ENCODE data around the gene THSD1. TPM values are rescaled to one million over a fixed set of nuclear protein-coding genes. Genes with fewer than 3 reads are reported as not detected.
"Not testable (repeated sequence)": the region's sequence is repeated elsewhere in the genome, so short reads cannot be mapped to it uniquely, and the experiment has no call there.

The THSD1 gene
- total and polyA plus RNA-seq, 2 experiments from 2014 or later: 11.6 to 12.0 TPM

GRCh38 chr13:52374389-52374788 lies 31.6 kb downstream of the THSD1 start:
- no peaks in the 10 kb centered on the region for H4K20me1 ChIP-seq (ENCODE audit: insufficient read depth)
- no peak overlapping the region for H3K4me3 ChIP-seq
- H3F3A ChIP-seq (ENCODE audit: insufficient read depth): 0 out of 2 replicates have a peak, but pooled peaks cover 9% of the 10 kb centered on the region
- TF ChIP-seq EZH2phosphoT487 (IDR thresholded peaks at IDR 0.05; ENCODE audit: insufficient read depth, low read depth): no peak
- TF ChIP-seq EZH2 (IDR thresholded peaks at IDR 0.05; ENCODE audit: insufficient read depth, poor library complexity, severe bottlenecking): no peak
- peaks cover 25% of the 10 kb centered on the region for H3K4me1 ChIP-seq (ENCODE audit: insufficient read depth)
- H3K9ac ChIP-seq: no peak overlapping the region
- no peak for DNase-seq
- H3K27me3 ChIP-seq (replicated peaks; ENCODE audit: insufficient read depth): no peaks in the 10 kb centered on the region
- no peak overlapping the region for H2AFZ ChIP-seq
- H3K36me3 ChIP-seq (ENCODE audit: low read depth): 0 out of 2 replicates have a peak, but pooled peaks cover 4% of the 10 kb centered on the region
- no peaks in the 10 kb centered on the region for H3K9me3 ChIP-seq (ENCODE audit: low read depth)
- H3K27ac ChIP-seq: no peak overlapping the region
- no peaks in the 10 kb centered on the region for H3K79me2 ChIP-seq (ENCODE audit: insufficient read depth)
- H3K4me2 ChIP-seq (ENCODE audit: unreplicated experiment): no peak overlapping the region
- in situ Hi-C loops (cut with MboI): no loop called here
- no peaks in the 10 kb centered on the region for H3K9me2 ChIP-seq (ENCODE audit: insufficient read depth)
- 95 to 99% methylated on average over 4 of the region's 4 CpGs for WGBS, 2 experiments (ENCODE audit: low coverage in 1 of 2, low lambda C conversion rate in 2 of 2, missing lambda C conversion rate in 2 of 2)

DNA sequence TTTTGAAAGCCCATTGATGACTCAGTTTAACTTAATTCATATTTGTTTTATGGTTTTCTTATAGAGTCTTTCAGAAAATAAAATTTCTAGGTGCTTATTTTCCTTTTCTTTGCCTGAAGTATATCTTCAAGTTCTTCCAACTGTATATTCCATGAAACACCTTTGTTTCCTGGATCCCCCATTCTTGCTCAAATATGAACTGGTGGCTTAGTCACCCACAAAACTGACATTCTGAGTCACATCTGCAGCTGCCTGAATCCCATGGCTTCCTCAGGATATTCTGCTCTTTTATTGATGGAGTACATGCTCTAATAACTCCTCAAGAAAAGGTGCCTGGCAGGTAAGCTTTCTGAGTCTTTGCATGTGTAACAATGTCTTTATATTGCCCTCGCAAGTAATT lies 32.7 kb downstream of the THSD1 start:
- H3K9ac ChIP-seq; H3K27me3 ChIP-seq (replicated peaks; ENCODE audit: insufficient read depth); H3K9me2 ChIP-seq (ENCODE audit: insufficient read depth); H3K4me3 ChIP-seq; H3K4me2 ChIP-seq (ENCODE audit: unreplicated experiment); H3K27ac ChIP-seq; H3K79me2 ChIP-seq (ENCODE audit: insufficient read depth); H3F3A ChIP-seq (ENCODE audit: insufficient read depth); H2AFZ ChIP-seq; in situ Hi-C loops (cut with MboI); H4K20me1 ChIP-seq (ENCODE audit: insufficient read depth); H3K9me3 ChIP-seq (ENCODE audit: low read depth); H3K36me3 ChIP-seq (ENCODE audit: low read depth): not testable (repeated sequence)
- peak; percentile 44 for DNase-seq
- H3K4me1 ChIP-seq (ENCODE audit: insufficient read depth): peaks cover 25% of the 10 kb centered on the region
- WGBS, 2 experiments (ENCODE audit: low coverage in 1 of 2, low lambda C conversion rate in 2 of 2, missing lambda C conversion rate in 2 of 2): 93 to 100% methylated on average over 1 of the region's 1 CpG

DNA sequence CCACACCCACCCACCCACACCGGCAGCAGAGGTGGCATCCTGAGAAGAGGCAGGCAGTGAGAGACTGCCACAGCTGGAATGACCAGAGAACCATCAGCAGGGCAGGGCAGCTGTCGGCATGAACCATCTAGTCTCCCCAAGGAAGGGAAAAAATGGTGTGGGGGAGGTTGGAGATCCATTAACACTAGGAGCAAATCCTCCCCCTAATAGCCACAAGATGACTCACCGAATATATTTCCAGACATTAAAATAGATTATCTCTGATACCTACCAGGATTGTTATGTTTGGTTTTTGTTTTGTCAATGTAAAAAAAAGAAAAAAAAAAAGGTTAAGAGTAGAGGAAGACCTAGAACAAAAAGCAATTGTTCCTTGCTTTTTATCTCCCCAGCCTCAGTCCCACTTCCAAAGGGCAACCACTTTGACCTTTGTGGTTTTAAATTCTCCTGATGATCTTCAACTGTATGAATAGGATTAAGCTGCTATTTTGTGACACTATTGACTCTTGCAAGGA lies 34.2 kb downstream of the THSD1 start:
- no peaks in the 10 kb centered on the region for H3K79me2 ChIP-seq (ENCODE audit: insufficient read depth)
- H3K4me2 ChIP-seq (ENCODE audit: unreplicated experiment): peak overlapping the region; percentile 53
- peak; percentile 64 for DNase-seq
- H3K27me3 ChIP-seq (replicated peaks; ENCODE audit: insufficient read depth): no peaks in the 10 kb centered on the region
- H3K9ac ChIP-seq: no peak overlapping the region
- H4K20me1 ChIP-seq (ENCODE audit: insufficient read depth): no peaks in the 10 kb centered on the region
- no peaks in the 10 kb centered on the region for H3K9me3 ChIP-seq (ENCODE audit: low read depth)
- H3K9me2 ChIP-seq (ENCODE audit: insufficient read depth): no peaks in the 10 kb centered on the region
- 12 to 15% methylated on average over 3 of the region's 3 CpGs for WGBS, 2 experiments (ENCODE audit: low coverage in 1 of 2, low lambda C conversion rate in 2 of 2, missing lambda C conversion rate in 2 of 2)
- H3K27ac ChIP-seq: no peak overlapping the region
- H3K4me3 ChIP-seq: no peak overlapping the region
- H3K4me1 ChIP-seq (ENCODE audit: insufficient read depth): peaks cover 25% of the 10 kb centered on the region
- TF ChIP-seq EZH2phosphoT487 (IDR thresholded peaks at IDR 0.05; ENCODE audit: insufficient read depth, low read depth) (no peak), EZH2 (IDR thresholded peaks at IDR 0.05; ENCODE audit: insufficient read depth, poor library complexity, severe bottlenecking) (no peak)
- no peak overlapping the region for H2AFZ ChIP-seq
- in situ Hi-C loops (cut with MboI): no loop called here
- 0 out of 2 replicates have a peak, but pooled peaks cover 4% of the 10 kb centered on the region for H3K36me3 ChIP-seq (ENCODE audit: low read depth)
- 0 out of 2 replicates have a peak, but pooled peaks cover 9% of the 10 kb centered on the region for H3F3A ChIP-seq (ENCODE audit: insufficient read depth)

GRCh38 chr13:52366291-52366690 lies 39.7 kb downstream of the THSD1 start:
- no peaks in the 10 kb centered on the region for H3K36me3 ChIP-seq (ENCODE audit: low read depth)
- H3K9ac ChIP-seq: no peak overlapping the region
- 96 to 97% methylated on average over 4 of the region's 4 CpGs for WGBS, 2 experiments (ENCODE audit: low coverage in 1 of 2, low lambda C conversion rate in 2 of 2, missing lambda C conversion rate in 2 of 2)
- no peak overlapping the region for H2AFZ ChIP-seq
- H3K27me3 ChIP-seq (replicated peaks; ENCODE audit: insufficient read depth): no peaks in the 10 kb centered on the region
- no peak overlapping the region for H3K27ac ChIP-seq
- H3K4me3 ChIP-seq: no peak overlapping the region
- no peak for DNase-seq
- in situ Hi-C loops (cut with MboI): no loop called here
- no peaks in the 10 kb centered on the region for H3K9me3 ChIP-seq (ENCODE audit: low read depth)
- no peaks in the 10 kb centered on the region for H4K20me1 ChIP-seq (ENCODE audit: insufficient read depth)
- H3K9me2 ChIP-seq (ENCODE audit: insufficient read depth): no peaks in the 10 kb centered on the region
- no peaks in the 10 kb centered on the region for H3F3A ChIP-seq (ENCODE audit: insufficient read depth)
- TF ChIP-seq EZH2phosphoT487 (IDR thresholded peaks at IDR 0.05; ENCODE audit: insufficient read depth, low read depth) (no peak), EZH2 (IDR thresholded peaks at IDR 0.05; ENCODE audit: insufficient read depth, poor library complexity, severe bottlenecking) (no peak)
- no peak overlapping the region for H3K4me2 ChIP-seq (ENCODE audit: unreplicated experiment)
- H3K79me2 ChIP-seq (ENCODE audit: insufficient read depth): no peaks in the 10 kb centered on the region
- peaks cover 4% of the 10 kb centered on the region; the same call in 1 of the 2 replicates for H3K4me1 ChIP-seq (ENCODE audit: insufficient read depth)

DNA sequence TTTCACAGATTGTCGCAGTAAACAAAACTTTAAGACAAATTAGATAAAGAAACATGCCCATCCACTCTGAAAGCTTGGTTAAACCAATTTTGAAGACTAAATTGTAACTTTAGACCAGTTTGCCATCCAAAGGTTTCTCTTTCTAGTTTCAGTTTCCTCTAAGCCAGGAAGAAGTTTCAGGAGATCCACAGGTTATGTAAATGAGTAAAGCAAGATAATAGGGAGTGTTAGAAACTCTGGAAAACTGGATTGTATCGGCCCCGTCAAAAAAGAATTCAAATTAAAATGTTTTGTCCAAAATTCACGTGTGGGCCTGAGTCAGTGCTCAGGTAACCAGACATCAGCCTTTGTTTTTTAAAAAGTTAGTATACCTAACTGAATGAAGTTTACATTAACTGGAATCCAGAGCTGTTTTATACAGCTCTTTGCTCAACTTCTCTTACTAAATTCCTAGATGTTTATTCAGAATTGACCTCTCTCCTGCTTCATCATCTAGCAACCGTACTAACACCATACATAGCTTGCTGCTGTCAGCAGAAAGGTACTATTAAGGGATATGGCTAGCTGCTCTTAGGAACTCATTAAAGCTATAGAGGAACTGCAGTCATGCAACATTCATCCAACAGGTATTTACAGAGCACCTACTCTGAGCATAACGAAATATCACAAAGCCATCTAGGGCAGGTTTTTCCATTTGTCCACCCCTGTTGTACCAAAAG lies 43.6 kb downstream of the THSD1 start:
- H3K4me2 ChIP-seq (ENCODE audit: unreplicated experiment); H3K9ac ChIP-seq; H3K79me2 ChIP-seq (ENCODE audit: insufficient read depth); H3F3A ChIP-seq (ENCODE audit: insufficient read depth); H3K4me3 ChIP-seq; H3K27ac ChIP-seq; H3K9me3 ChIP-seq (ENCODE audit: low read depth); H3K27me3 ChIP-seq (replicated peaks; ENCODE audit: insufficient read depth); in situ Hi-C loops (cut with MboI); H3K36me3 ChIP-seq (ENCODE audit: low read depth); DNase-seq; H2AFZ ChIP-seq; H4K20me1 ChIP-seq (ENCODE audit: insufficient read depth); H3K9me2 ChIP-seq (ENCODE audit: insufficient read depth); H3K4me1 ChIP-seq (ENCODE audit: insufficient read depth): not testable (repeated sequence)
- WGBS, 2 experiments (ENCODE audit: low coverage in 1 of 2, low lambda C conversion rate in 2 of 2, missing lambda C conversion rate in 2 of 2): 93 to 96% methylated on average over 5 of the region's 6 CpGs

Measured in GM23248 (cell line).